ENCODE data around the gene TFAM.

Gene TFAM

GRCh38 chr10:58438340-58438871 is 53.2 kb downstream of the TFAM start:
- TF ChIP-seq, protein P1, sequence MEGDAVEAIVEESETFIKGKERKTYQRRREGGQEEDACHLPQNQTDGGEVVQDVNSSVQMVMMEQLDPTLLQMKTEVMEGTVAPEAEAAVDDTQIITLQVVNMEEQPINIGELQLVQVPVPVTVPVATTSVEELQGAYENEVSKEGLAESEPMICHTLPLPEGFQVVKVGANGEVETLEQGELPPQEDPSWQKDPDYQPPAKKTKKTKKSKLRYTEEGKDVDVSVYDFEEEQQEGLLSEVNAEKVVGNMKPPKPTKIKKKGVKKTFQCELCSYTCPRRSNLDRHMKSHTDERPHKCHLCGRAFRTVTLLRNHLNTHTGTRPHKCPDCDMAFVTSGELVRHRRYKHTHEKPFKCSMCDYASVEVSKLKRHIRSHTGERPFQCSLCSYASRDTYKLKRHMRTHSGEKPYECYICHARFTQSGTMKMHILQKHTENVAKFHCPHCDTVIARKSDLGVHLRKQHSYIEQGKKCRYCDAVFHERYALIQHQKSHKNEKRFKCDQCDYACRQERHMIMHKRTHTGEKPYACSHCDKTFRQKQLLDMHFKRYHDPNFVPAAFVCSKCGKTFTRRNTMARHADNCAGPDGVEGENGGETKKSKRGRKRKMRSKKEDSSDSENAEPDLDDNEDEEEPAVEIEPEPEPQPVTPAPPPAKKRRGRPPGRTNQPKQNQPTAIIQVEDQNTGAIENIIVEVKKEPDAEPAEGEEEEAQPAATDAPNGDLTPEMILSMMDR (IDR thresholded peaks at IDR 0.05; ENCODE audit: control insufficient read depth, insufficient read depth, low read depth, low read length, missing control alignments): no peak
- H3K4me3 ChIP-seq (ENCODE audit: control insufficient read depth, low read depth, low read length): no peak overlapping the region
- DNase-seq (ENCODE audit: low read depth): peak; percentile 72

DNA sequence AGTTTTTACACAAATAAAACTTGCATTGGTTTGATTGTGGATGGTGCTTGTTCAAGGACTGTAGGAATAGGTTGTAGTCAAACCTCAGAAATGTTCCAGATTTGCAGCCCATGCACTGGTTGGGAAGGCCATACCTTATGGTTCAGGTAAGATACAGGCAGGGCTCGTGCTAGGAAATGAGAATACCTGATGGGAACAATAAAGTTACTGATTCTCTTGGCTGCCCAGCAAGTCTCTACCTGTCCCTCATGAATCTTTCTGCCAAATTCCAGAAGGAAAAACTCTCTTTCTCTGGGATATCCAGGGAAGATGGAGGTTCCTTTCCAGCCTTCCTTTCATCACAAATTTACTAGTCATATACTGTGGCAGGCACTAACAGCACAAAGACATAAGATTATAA is 53.8 kb downstream of the TFAM start:
- H3K4me3 ChIP-seq (ENCODE audit: control insufficient read depth, low read depth, low read length): no peak overlapping the region
- TF ChIP-seq, protein P1 (IDR thresholded peaks at IDR 0.05; ENCODE audit: control insufficient read depth, insufficient read depth, low read depth, low read length, missing control alignments): no peak
- no peak for DNase-seq (ENCODE audit: low read depth)

GRCh38 chr10:58439632-58440364 is 54.6 kb downstream of the TFAM start:
- DNase-seq (ENCODE audit: low read depth): no peak
- H3K4me3 ChIP-seq (ENCODE audit: control insufficient read depth, low read depth, low read length): no peak overlapping the region
- TF ChIP-seq, protein P1 (IDR thresholded peaks at IDR 0.05; ENCODE audit: control insufficient read depth, insufficient read depth, low read depth, low read length, missing control alignments): no peak

GRCh38 chr10:58440484-58440883 is 55.3 kb downstream of the TFAM start:
- DNase-seq (ENCODE audit: low read depth): no peak
- TF ChIP-seq, protein P1 (IDR thresholded peaks at IDR 0.05; ENCODE audit: control insufficient read depth, insufficient read depth, low read depth, low read length, missing control alignments): no peak
- no peak overlapping the region for H3K4me3 ChIP-seq (ENCODE audit: control insufficient read depth, low read depth, low read length)

DNA sequence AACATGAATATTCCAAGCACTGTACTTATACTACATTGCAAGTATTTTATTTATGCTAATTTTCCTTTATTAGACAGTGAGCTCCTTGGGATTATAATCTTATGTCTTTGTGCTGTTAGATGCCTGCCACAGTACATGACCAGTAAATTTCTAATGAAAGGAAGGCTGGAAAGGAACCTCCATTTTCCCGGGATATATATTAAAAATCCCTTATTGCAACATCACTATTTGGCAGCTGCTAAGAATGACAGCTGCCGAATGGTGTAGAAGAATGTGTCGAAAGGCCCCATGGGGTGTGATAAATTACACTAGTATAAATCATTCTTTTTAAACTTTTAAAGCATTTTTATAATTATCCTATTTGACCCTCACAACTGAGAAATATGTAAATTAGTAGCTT is 59.1 kb downstream of the TFAM start:
- DNase-seq (ENCODE audit: low read depth): no peak
- H3K4me3 ChIP-seq (ENCODE audit: control insufficient read depth, low read depth, low read length): no peak overlapping the region
- TF ChIP-seq, protein P1 (IDR thresholded peaks at IDR 0.05; ENCODE audit: control insufficient read depth, insufficient read depth, low read depth, low read length, missing control alignments): no peak

- TF ChIP-seq, protein P1 (IDR thresholded peaks at IDR 0.05; ENCODE audit: control insufficient read depth, insufficient read depth, low read depth, low read length, missing control alignments): no peak
- no peak overlapping the region for H3K4me3 ChIP-seq (ENCODE audit: control insufficient read depth, low read depth, low read length)
- DNase-seq (ENCODE audit: low read depth): no peak
Measured at GRCh38 chr10:58444876-58445275, 59.7 kb downstream of the TFAM start.

Data from AG09309 (cell line).